ENCODE measurements around the gene DMAC2L.
"Not testable (repeated sequence)": the region's sequence is repeated elsewhere in the genome, so short reads cannot be mapped to it uniquely, and the experiment has no call there.

Gene DMAC2L

GRCh38 chr14:50353126-50353525 lies 41.0 kb downstream of the DMAC2L start:
- H3K4me1 ChIP-seq (ENCODE audit: low read length): no peaks in the 10 kb centered on the region
- no peaks in the 10 kb centered on the region for H3F3A ChIP-seq (ENCODE audit: insufficient read depth, low read length)
- H4K20me1 ChIP-seq (ENCODE audit: insufficient read depth, low read length): no peaks in the 10 kb centered on the region
- no peak overlapping the region for H3K4me3 ChIP-seq (ENCODE audit: low read length)
- H3K9ac ChIP-seq (ENCODE audit: low read length): no peak overlapping the region
- no peak overlapping the region for H2AFZ ChIP-seq (ENCODE audit: low read length)
- no peaks in the 10 kb centered on the region for H3K27me3 ChIP-seq (replicated peaks; ENCODE audit: insufficient read depth, low read length)
- TF ChIP-seq EZH2phosphoT487 (IDR thresholded peaks at IDR 0.05; ENCODE audit: low read length): no peak
- TF ChIP-seq EZH2 (optimal IDR thresholded peaks at IDR 0.05; ENCODE audit: low read depth, low read length): no peak
- TF ChIP-seq CTCF (IDR thresholded peaks at IDR 0.05; ENCODE audit: low read length): no peak
- H3K27ac ChIP-seq (ENCODE audit: low read length): no peak overlapping the region
- H3K9me3 ChIP-seq (replicated peaks; ENCODE audit: insufficient read depth, low read length): no peaks in the 10 kb centered on the region
- H3K9me2 ChIP-seq (replicated peaks; ENCODE audit: insufficient read depth, low read length): no peaks in the 10 kb centered on the region
- no peaks in the 10 kb centered on the region for H3K79me2 ChIP-seq (ENCODE audit: low read length)
- no peak for DNase-seq
- H3K4me2 ChIP-seq (ENCODE audit: low read depth, low read length): no peak overlapping the region
- no peaks in the 10 kb centered on the region for H3K36me3 ChIP-seq (replicated peaks; ENCODE audit: insufficient read depth, low read length)

GRCh38 chr14:50354527-50354926 lies 42.4 kb downstream of the DMAC2L start:
- H3K4me3 ChIP-seq (ENCODE audit: low read length): no peak overlapping the region
- no peak overlapping the region for H3K27ac ChIP-seq (ENCODE audit: low read length)
- H3K9me3 ChIP-seq (replicated peaks; ENCODE audit: insufficient read depth, low read length): no peaks in the 10 kb centered on the region
- TF ChIP-seq EZH2phosphoT487 (IDR thresholded peaks at IDR 0.05; ENCODE audit: low read length): no peak
- no peak for TF ChIP-seq CTCF (IDR thresholded peaks at IDR 0.05; ENCODE audit: low read length)
- no peak for TF ChIP-seq EZH2 (optimal IDR thresholded peaks at IDR 0.05; ENCODE audit: low read depth, low read length)
- H3K79me2 ChIP-seq (ENCODE audit: low read length): no peaks in the 10 kb centered on the region
- no peaks in the 10 kb centered on the region for H3K4me1 ChIP-seq (ENCODE audit: low read length)
- no peak for DNase-seq
- no peak overlapping the region for H2AFZ ChIP-seq (ENCODE audit: low read length)
- H3F3A ChIP-seq (ENCODE audit: insufficient read depth, low read length): no peaks in the 10 kb centered on the region
- H3K9me2 ChIP-seq (replicated peaks; ENCODE audit: insufficient read depth, low read length): no peaks in the 10 kb centered on the region
- no peak overlapping the region for H3K9ac ChIP-seq (ENCODE audit: low read length)
- no peak overlapping the region for H3K4me2 ChIP-seq (ENCODE audit: low read depth, low read length)
- no peaks in the 10 kb centered on the region for H3K27me3 ChIP-seq (replicated peaks; ENCODE audit: insufficient read depth, low read length)
- H4K20me1 ChIP-seq (ENCODE audit: insufficient read depth, low read length): no peaks in the 10 kb centered on the region
- no peaks in the 10 kb centered on the region for H3K36me3 ChIP-seq (replicated peaks; ENCODE audit: insufficient read depth, low read length)

- Histone ChIP-seq H3K4me2 (ENCODE audit: low read depth, low read length) (no peak overlapping the region), H3K79me2 (ENCODE audit: low read length) (no peaks in the 10 kb centered on the region), H3K9me3 (replicated peaks; ENCODE audit: insufficient read depth, low read length) (no peaks in the 10 kb centered on the region), H3K27me3 (replicated peaks; ENCODE audit: insufficient read depth, low read length) (no peaks in the 10 kb centered on the region), H3K9ac (ENCODE audit: low read length) (no peak overlapping the region), H3K9me2 (replicated peaks; ENCODE audit: insufficient read depth, low read length) (no peaks in the 10 kb centered on the region), H2AFZ (ENCODE audit: low read length) (no peak overlapping the region), H3F3A (ENCODE audit: insufficient read depth, low read length) (no peaks in the 10 kb centered on the region), H4K20me1 (ENCODE audit: insufficient read depth, low read length) (no peaks in the 10 kb centered on the region), H3K36me3 (replicated peaks; ENCODE audit: insufficient read depth, low read length) (no peaks in the 10 kb centered on the region), H3K27ac (ENCODE audit: low read length) (no peak overlapping the region), H3K4me1 (ENCODE audit: low read length) (no peaks in the 10 kb centered on the region), H3K4me3 (ENCODE audit: low read length) (no peak overlapping the region)
- TF ChIP-seq EZH2 (optimal IDR thresholded peaks at IDR 0.05; ENCODE audit: low read depth, low read length): no peak
- TF ChIP-seq CTCF (IDR thresholded peaks at IDR 0.05; ENCODE audit: low read length): no peak
- no peak for TF ChIP-seq EZH2phosphoT487 (IDR thresholded peaks at IDR 0.05; ENCODE audit: low read length)
- no peak for DNase-seq
Observed at GRCh38 chr14:50355692-50356091, 43.6 kb downstream of the DMAC2L start.

GRCh38 chr14:50356283-50356682 lies 44.2 kb downstream of the DMAC2L start:
- not testable (repeated sequence) for H3K27me3 ChIP-seq (replicated peaks; ENCODE audit: insufficient read depth, low read length); H3K4me3 ChIP-seq (ENCODE audit: low read length); H3F3A ChIP-seq (ENCODE audit: insufficient read depth, low read length); H3K4me1 ChIP-seq (ENCODE audit: low read length); H4K20me1 ChIP-seq (ENCODE audit: insufficient read depth, low read length); H3K79me2 ChIP-seq (ENCODE audit: low read length); DNase-seq; H2AFZ ChIP-seq (ENCODE audit: low read length); H3K9me3 ChIP-seq (replicated peaks; ENCODE audit: insufficient read depth, low read length); H3K36me3 ChIP-seq (replicated peaks; ENCODE audit: insufficient read depth, low read length); H3K9me2 ChIP-seq (replicated peaks; ENCODE audit: insufficient read depth, low read length); H3K27ac ChIP-seq (ENCODE audit: low read length); H3K9ac ChIP-seq (ENCODE audit: low read length); H3K4me2 ChIP-seq (ENCODE audit: low read depth, low read length)
